GM12801 (cell line): ENCODE data around the gene ATP11A.

Experiments
- CTCF ChIP-seq: IDR thresholded peaks from one replicate; pipeline ENCODE4 v1.5.1; 2011; ENCODE audit warnings: control low read depth; ENCODE audit not compliant: insufficient read length; ENCODE audit errors: extremely low read depth

ATP11A gene

GRCh38 chr13:112689303-112690245 lies at the start of gene ATP11A:
Gene ATP11A, plus strand, starts transcription at chr13:112690038. Its CDS starts 379 bp downstream, at chr13:112690417.
- no peak for TF ChIP-seq CTCF

GRCh38 chr13:112641456-112642089 lies 48.3 kb upstream of the ATP11A start:
- no peak for TF ChIP-seq CTCF

- TF ChIP-seq CTCF, result no peak
These were observed 47.8 kb upstream of the ATP11A start for GRCh38 chr13:112642090-112642460.

GRCh38 chr13:112643759-112644459 lies 45.9 kb upstream of the ATP11A start:
- no peak for TF ChIP-seq CTCF

GRCh38 chr13:112645327-112645914 lies 44.4 kb upstream of the ATP11A start:
- TF ChIP-seq CTCF, result no peak

GRCh38 chr13:112647256-112647655 lies 42.6 kb upstream of the ATP11A start:
- TF ChIP-seq CTCF, result no peak

GRCh38 chr13:112648101-112648500 lies 41.7 kb upstream of the ATP11A start:
- no peak for TF ChIP-seq CTCF
